G401.6 (cell line): ENCODE results near the gene CDH22.

Experiments used
- FAIRE-seq: peaks from 2 replicates; lab custom pipeline; 2012; peaks lifted over from hg19 to GRCh38; lab: Jason Lieb, UNC

Gene CDH22

GRCh38 chr20:46214824-46215488 is 93.3 kb downstream of the CDH22 start:
- no peak for FAIRE-seq

GRCh38 chr20:46213946-46214823 is 94.1 kb downstream of the CDH22 start:
- no peak for FAIRE-seq

DNA sequence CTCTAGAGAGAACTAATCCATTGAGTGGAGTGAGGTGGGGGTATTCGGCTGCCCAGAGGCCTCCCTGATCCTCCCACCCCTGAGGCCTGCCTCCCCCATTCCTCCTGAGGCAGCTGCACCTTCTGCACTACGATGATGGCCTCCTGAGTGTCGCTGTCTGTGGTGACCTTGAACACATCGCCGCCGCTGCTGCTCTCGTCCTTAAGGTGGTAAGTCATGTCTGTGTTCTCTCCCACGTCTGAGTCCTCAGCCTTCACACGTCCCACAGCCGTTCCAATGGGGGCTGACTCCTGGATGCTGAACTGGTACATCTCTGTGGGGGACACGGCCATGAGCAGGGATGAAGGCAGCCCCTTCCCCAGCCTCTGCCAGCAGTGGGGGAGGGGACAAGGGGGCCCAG is 95.4 kb downstream of the CDH22 start:
- FAIRE-seq, result no peak

DNA sequence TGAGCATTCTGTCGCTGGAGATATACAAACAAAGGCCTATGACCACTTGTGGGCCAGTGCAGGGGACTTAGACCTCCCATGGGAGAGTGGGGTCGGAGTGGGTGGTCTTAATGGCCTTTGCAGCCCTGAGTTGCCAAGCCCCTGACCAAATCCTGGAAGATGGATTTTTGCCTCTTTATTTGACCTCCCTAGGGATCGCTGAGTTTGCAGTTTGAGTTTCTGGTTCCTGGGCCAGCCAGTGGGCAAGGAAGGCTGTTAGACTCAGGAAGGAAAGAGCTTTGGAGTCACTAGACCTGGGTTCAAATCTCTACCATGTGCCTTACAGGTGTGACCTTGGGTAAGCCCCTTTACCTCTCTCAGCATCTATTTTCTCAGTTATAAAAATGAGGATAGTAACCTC is 96.0 kb downstream of the CDH22 start:
- no peak for FAIRE-seq

- FAIRE-seq, result no peak
Observed at GRCh38 chr20:46211331-46211722, 97.0 kb downstream of the CDH22 start.

DNA sequence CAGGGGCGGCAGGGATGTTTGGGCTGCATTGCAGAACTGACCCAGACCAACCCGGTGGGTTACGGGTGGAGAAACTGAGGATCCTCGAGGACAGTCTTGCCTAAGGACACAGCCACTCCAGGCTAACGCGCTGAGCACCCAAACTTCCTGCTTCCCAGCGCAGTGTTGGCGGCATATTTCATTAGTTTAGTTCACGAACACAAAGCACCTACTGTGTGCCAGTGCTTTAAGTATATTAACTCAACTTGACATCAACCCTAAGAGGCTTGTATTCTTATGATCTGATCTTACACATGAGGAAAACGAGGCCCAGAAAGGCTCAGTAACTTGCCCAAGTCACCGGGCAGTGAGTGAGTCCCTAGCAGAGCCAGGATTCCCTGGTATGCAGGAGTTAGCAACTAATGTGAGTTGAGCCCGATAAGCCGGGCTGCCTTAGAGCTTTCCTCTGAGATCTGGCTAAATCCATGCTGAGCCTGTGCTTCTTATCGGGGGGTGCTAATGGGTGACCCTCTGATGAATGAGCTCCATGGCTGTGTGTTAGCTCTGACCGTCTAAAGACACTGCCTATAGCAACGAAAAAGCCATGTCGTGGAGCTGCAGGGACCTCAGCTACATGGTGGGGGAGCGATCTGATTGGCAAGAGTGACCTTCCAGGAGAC is 97.5 kb downstream of the CDH22 start:
- no peak for FAIRE-seq

GRCh38 chr20:46209930-46210671 is 98.2 kb downstream of the CDH22 start:
- no peak for FAIRE-seq

GRCh38 chr20:46207793-46208192 is 100.5 kb downstream of the CDH22 start:
- FAIRE-seq, result no peak

DNA sequence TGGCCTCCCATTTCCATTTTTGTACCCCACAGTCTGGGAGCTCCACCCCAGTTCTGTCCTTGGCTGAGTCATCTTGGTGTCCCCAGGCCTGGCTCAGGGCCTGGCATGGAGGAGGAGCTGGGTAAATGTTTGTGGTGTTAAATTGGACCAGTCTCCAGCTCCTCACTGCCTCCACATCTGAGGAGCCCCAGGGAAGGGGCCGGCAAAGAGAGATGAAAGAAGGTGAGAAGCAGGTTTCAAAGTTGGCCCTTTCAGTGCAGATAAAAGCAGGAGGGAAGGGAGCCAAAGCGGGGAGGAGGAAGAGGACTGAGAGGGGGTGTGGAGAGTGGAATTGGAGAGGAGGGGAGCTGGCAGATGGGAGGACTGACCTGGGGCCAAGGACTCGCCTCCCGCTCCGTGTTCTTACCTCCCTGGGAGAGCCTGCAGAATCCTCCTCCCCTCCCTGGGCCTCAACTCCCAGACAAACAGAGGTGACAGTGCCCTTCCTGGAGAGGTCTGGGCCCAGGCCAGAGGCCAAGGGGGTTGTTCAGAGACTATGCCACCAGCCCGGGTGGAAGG is 101.2 kb downstream of the CDH22 start:
- FAIRE-seq, result no peak

- FAIRE-seq, result no peak
Observed at GRCh38 chr20:46206025-46206424, 102.3 kb downstream of the CDH22 start.

DNA sequence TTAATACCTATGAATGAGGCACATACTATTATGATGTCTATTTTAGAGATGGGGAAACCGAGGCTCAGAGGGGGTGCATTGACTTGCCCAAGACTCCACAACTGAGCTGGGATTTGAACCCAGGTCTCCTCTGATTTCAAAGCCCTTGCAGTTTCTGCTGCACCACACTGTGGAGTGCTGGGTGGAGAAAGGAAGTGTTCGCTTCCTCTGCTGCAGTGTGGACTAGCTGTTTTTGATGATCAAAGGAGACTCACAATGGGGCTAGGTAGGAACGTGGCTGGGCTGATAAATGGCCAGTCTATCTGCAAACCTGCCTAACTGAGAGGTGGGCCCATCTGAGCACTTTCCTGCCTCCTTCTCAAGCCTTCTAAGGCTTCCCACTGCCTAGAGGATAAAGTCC is 102.9 kb downstream of the CDH22 start:
- no peak for FAIRE-seq

DNA sequence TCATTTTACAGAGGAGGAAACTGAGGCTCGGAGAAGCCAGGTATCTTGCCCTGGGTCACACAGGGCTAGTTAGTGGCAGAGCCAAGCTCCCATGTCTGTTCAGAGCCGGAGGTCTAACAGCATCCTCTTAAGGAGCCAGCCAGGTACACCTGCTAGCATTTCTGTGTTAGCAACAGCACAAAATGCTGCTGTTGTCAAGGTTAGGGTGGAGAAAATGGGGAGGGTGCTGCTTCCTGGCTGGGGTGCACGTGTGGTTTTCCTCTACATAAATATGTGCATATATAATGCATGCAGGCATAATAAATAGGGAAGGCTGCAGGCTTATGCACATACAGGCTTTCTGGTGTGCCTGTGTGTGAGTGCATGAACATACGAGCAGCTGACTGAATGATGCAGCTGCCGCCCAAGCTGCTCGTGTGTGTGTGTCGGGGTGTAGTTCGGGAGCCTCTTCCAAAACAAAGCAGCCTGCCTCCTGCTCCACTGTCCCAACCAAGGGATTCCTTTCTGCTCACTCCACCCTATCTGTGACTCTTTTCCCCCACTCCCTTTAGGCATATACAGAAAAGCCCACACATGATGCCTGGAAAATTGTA is 103.6 kb downstream of the CDH22 start:
- no peak for FAIRE-seq

DNA sequence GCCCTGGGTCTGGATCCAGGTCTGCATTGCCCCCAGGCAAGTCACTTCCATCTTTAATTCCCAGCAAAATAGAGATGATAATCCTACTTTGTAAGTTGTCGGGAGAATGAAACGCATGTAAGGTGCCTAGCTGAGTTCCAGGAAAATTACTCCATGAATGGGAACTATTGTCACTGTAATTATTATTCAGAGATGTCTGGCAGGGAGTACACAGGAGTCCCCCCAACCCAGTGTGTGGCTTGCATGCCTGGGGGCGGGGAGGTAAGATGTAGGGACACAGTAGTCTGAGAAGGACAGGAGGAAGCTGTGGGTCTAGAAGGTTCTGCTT is 104.8 kb downstream of the CDH22 start:
- no peak for FAIRE-seq

DNA sequence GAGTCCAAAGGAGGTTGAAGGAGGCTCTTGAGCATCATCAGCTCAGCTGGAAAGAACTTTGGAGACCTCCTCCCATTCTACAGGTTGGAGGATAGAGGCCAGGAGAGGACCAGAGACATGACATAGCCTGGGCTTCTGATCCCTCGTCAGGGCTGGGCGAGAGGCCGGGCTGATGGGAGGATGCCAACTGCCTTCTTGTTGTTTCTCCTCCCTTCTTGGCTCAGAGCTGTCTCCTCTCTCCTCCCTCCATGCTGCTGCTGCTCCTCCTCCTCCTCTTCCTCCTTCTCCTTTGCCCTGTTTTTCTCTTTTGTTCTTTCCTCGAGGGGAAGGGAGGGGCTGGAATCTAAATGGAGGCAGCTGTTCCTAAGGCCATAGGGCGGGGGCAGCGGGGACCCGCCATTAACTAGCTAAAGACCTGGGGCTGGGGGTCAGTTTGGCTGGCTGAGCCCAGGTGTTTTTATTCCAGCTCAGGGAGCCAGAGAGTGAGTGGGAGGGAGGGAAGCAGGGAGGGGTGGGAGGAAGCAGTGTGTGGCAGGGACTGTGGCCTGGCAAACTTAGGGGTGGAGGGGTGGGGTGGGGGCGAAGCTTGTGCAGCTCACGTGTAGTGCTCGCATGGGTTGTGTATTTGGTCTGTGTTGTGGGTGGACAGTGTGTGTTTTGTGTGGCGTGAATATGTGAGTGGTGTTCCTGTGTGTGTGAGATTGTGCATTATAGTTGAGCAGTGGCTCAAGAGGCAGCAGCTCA is 105.4 kb downstream of the CDH22 start:
- no peak for FAIRE-seq

DNA sequence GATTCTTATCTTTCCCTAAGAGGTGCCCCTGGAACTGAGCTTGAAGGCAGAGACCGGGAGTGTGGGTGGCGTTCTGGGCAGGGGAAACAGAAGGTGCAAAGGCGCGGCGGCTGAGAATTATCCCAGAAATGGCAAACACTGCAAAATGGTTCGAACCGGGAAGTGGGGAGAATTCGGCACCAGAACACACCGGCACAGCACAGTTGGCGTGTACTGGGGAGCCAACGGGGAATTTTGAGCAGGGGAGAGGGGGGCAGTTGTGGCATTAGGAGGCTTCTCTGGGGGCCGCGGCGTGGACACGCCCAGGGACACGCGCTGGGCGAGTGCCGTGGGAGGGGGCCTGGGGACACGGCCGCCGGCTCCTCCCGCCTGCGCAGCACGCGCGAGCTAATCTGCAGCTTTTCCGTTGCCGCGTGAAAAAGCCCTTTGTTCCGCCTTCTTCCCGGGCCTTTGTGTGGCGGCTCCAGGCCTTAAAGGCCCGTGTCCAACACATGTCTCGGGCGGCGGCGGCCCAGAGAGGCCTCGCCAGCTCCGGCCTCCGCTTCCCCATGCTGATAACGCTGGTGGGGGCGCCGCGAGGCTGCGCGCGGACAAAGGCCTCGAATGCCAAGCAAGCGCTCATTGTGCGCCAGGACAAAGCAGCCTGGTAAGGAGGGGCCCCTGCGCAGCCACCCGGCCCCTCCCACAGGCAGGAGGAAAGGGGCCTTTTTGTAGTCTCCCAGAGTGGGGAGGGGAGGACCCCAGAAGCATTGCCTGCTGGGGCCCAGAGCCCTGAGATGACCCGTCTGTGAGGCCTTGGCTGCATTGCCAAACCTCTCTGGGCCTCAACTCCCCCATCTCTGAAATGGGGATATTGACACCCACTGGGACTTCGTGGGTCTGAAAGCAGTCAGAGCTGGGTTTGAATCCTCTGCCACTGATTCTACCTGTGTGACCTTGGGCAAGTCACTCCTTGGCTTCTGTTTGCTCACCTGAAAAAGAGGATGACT is 107.4 kb downstream of the CDH22 start:
- FAIRE-seq, result no peak

- no peak for FAIRE-seq
Observed at GRCh38 chr20:46199198-46199597, 109.1 kb downstream of the CDH22 start.

- no peak for FAIRE-seq
Observed at GRCh38 chr20:46196990-46197389, 111.3 kb downstream of the CDH22 start.

DNA sequence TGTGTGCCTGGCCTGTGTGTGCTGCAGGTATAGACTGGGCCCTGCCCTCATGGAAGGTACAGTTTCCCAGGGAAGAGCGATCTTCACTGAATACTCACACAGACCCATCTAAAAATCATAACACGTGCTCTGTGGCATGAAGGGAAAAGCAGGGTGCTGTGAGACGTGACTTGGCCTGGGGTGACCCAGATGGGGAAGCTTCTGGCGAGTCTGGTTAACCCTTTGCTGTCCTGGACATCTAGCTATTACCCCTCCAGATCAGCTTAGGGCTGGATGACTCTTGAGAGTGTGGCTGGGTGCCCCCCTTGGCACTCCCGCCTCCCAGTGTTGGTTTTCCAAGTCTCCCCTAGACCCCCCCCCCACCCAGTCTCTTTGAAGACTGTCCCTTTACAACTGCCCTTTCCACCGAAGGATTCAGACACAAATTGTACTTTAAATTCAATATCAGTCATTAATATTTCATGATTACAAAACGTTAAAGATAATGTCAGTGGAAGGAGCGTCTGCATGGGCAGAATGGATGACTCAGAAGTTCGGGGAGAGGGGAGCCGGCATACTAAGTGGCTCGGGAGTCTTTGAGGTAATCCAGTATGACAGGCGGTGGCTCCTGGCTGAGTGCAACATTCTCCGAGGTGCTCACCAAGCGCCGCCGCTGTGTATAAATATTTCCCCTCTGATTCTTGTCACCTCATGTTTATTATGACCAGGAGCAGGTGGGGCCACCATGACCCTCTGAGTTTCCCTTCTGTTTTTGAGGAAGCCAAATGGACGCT is 112.8 kb downstream of the CDH22 start:
- no peak for FAIRE-seq

GRCh38 chr20:46194409-46194808 is 113.9 kb downstream of the CDH22 start:
- FAIRE-seq, result no peak
